ENCODE data around the gene CTSD.
"Not testable (repeated sequence)": the region's sequence is repeated elsewhere in the genome, so short reads cannot be mapped to it uniquely, and the experiment has no call there.

CTSD gene

DNA sequence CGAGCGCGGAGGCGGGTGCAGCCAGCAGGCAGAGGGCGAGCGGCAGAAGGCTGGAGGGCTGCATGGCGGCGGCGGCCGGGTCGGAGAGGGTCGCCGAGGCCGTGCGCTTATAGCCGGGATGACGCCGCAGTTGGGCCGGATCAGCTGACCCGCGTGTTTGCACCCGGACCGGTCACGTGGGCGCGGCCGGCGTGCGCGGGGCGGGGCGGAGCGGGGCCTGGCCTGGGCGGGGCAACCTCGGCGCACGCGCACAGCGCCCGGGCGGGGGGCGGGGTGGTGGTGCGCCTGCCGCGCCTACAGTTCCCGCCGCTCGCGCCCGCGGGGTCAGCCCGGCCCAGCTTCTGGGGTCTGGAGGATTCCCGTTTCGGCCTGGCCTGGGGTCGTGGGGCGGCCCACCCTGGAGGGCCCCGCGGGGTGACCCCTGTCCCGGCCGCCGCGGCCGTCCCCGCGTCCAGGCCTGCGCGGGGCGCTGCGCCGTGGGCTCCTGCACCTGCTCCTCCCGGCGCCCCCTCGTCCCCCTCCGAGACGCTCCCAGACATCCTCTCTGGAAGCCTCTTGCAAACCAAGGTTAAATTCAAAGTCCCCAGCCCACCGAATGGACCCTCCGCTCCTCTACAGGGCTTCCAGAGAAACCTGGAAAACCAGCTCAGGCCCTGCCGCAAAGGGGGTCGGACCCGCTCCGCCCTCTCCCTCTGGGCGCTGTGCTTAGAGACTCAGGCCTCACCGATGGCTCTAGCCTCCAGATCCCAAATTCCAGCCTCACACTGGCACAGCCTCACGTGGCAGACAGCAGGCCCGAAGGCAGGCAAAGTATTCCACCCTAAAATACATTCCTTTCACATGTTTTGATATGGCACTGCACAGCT is at the start of gene CTSD:
Gene CTSD (minus strand): TSS at position 132 of the 866 bp plus-strand sequence. CDS start 68 bp downstream, at position 64.
- TF ChIP-seq, protein P1, sequence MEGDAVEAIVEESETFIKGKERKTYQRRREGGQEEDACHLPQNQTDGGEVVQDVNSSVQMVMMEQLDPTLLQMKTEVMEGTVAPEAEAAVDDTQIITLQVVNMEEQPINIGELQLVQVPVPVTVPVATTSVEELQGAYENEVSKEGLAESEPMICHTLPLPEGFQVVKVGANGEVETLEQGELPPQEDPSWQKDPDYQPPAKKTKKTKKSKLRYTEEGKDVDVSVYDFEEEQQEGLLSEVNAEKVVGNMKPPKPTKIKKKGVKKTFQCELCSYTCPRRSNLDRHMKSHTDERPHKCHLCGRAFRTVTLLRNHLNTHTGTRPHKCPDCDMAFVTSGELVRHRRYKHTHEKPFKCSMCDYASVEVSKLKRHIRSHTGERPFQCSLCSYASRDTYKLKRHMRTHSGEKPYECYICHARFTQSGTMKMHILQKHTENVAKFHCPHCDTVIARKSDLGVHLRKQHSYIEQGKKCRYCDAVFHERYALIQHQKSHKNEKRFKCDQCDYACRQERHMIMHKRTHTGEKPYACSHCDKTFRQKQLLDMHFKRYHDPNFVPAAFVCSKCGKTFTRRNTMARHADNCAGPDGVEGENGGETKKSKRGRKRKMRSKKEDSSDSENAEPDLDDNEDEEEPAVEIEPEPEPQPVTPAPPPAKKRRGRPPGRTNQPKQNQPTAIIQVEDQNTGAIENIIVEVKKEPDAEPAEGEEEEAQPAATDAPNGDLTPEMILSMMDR (IDR thresholded peaks at IDR 0.05; ENCODE audit: insufficient read depth, missing control alignments): no peak
- FAIRE-seq (no peak), DNase-seq (ENCODE audit: insufficient read length, low spot score) (peak; percentile 88)

DNA sequence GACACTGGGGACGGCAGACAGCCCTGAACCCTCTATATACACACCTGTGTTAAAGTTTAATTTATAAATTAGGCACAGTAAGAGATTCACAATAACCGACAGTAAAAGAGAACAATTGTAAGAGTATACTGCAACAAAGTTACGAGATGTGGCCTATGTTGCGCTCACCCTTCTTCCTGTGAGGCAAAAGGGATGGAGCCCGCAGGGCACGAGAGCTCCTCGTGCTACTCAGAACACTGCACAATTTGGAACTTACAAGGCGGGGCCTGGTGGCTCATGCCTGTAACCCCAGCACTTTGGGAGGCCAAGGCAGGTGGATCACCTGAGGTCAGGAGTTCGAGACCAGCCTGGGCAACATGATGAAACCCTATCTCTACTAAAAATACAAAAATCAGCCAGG is 49.6 kb upstream of the CTSD start:
- FAIRE-seq; DNase-seq (ENCODE audit: insufficient read length, low spot score): not testable (repeated sequence)

DNA sequence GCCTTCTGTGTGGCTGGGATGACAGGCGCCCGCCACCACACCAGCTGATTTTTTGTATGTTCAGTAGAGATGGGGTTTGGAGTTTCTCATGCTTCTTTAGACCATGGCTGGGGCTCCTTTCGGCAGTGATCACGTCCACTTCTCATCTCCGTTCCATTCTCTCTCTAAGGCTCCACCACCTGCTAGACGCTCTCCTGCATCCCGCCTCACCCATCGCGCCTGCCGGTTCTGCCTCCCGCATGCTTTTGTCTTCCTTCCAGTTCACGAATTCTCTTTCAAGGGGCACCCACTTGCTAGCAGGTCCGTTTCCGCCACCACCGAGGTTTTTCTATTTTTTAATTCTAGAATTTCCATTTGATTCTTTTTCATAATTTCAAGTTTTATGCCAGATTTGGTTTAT is 49.1 kb upstream of the CTSD start:
- TF ChIP-seq, protein P1 (IDR thresholded peaks at IDR 0.05; ENCODE audit: insufficient read depth, missing control alignments): no peak
- FAIRE-seq (no peak), DNase-seq (ENCODE audit: insufficient read length, low spot score) (no peak)

DNA sequence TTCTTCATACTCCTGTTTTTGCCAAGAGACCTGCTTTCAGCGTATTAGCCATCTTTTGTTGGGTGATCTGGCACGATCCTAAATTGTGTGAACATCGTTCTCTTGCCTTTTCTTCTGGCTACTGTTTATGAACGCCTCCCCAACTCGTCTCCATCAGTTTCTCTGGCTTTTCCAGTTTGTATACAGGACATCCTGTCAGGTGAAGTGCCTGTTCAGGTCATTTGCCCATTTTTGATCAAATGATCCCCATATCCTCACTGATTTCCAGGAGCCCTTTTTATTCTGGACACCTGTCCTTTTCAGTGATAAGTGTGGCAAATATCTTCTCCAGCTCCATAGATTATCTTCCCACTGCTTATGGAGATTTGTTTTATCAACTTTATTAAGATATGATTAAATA is 48.5 kb upstream of the CTSD start:
- TF ChIP-seq, protein P1 (IDR thresholded peaks at IDR 0.05; ENCODE audit: insufficient read depth, missing control alignments): no peak
- no peak for DNase-seq (ENCODE audit: insufficient read length, low spot score)
- no peak for FAIRE-seq

DNA sequence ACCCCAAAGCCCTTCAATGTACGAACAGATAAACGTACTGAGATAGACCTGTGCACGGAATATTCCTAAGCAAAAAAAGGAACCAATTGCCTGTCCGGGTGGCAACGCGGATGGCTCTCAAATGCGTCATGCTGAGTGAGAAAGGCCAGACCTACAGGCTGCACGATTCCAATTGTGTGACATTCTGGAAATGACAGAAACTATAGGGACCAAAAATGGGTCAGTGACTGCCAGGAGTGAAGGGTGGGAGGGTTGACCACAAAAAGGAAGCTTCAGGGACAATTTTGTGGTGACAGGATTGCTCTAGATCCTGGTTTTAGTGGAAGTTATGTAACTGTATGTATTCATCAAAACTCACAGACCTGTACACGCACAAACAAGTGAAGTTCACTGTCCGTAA is 47.0 kb upstream of the CTSD start:
- DNase-seq (ENCODE audit: insufficient read length, low spot score) (no peak), FAIRE-seq (no peak)

DNA sequence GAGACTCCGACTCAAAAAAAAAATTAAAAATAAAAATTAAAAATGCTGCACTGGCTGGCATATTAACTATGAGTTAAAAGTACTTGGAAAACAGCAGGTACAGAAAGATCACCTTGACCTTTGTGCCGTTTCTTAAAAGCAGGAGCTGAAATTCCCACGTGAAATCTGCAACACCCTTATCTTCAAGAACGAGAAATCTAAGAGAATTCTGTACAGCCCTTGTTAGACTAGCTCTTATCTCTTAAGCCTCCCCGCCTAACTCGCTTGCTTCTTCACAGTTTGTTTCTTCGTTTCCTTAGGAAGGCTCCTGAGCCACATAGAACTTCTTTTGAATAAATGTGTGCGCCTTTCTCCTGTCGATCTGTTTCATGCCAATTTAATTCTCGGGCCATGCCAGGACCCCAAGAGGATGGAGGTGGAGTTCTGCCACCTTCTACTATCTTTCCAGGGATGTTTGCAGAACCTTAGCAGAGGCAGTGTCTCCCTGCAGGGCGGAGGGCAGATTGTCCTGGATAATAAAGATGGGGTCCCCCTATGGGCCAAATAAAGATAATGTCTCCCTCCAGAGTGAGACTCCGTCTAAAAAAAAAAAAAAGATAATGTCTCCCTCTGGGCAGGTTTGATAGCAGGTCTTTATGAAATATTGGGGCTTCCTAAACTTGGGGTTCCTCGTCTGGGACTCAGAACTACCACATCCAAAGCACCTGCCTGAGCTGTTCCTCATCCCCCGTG is 43.7 kb upstream of the CTSD start:
- FAIRE-seq (no peak), DNase-seq (ENCODE audit: insufficient read length, low spot score) (no peak)
- TF ChIP-seq, protein P1 (IDR thresholded peaks at IDR 0.05; ENCODE audit: insufficient read depth, missing control alignments): peak; percentile 4

More for the DNA sequence above, 47.0 kb upstream of the CTSD start:
- TF ChIP-seq, protein P1 (IDR thresholded peaks at IDR 0.05; ENCODE audit: insufficient read depth, missing control alignments): no peak

DNA sequence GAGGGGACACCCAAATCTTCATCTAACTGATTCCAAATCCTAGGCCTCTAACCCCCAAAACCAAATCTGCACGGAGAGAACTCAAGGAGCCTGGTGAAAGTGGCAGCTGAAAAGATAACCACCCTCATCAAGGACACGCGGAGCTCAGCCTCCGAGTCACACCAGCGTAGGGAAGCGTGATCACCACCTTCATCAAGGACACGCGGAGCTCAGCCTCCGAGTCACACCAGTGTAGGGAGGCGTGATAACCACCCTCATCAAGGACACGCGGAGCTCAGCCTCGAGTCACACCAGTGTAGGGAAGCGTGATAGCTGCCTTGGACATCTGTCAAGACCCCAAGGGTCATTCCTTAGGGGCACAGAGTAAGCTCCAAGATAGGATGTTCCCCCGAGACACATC is 41.8 kb upstream of the CTSD start:
- FAIRE-seq (no peak), DNase-seq (ENCODE audit: insufficient read length, low spot score) (no peak)
- TF ChIP-seq, protein P1 (IDR thresholded peaks at IDR 0.05; ENCODE audit: insufficient read depth, missing control alignments): no peak

DNA sequence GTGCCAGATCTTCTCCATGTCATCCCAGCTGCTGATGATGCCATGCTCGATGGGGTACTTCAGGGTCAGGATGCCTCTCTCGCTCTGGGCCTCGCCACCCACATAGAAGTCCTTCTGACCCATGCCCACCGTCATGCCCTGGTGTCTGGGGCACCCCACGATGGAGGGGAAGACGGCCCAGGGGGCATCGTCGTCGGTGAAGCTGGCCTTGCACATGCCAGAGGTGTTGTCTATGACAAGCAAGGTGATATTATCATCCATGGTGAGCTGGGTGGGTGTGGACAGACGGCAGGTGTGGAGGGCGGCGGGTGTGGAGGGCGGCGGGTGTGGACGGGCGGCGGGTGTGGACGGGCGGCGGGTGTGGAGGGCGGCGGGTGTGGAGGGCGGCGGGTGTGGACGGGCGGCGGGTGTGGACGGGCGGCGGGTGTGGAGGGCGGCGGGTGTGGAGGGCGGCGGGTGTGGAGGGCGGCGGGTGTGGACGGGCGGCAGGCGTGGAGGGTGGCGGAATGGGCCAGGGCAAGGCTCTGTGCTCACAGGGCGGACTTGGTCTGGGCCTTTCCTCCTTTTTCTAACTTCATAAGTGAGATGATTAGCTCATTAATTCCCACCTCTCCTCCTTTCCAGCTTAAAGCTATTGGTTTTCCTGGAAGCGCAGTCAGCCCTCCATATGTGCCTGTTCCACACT is 40.2 kb upstream of the CTSD start:
- not testable (repeated sequence) for FAIRE-seq; DNase-seq (ENCODE audit: insufficient read length, low spot score)

All from D721Med (cell line).